CD14-positive monocyte (primary cell): Measurements from ENCODE around the gene SSTR3. TPM values are rescaled to one million over a fixed set of nuclear protein-coding genes. Genes with fewer than 3 reads are reported as not detected.

Experiments used
- DNase-seq, 3 donors: peaks; one replicate each; pipeline ENCODE4 v3.0.0-alpha.2; 2011 to 2022
- H2AFZ ChIP-seq: 2 replicates; pipeline ENCODE4 v1.6.0; 2012; ENCODE audit warnings: mild to moderate bottlenecking, low read depth, low read length, inconsistent platforms; ENCODE audit not compliant: insufficient read depth, poor library complexity, severe bottlenecking
- H3K27ac ChIP-seq, 2 donors: 1 replicate in 1 of 2; 2 replicates in 1 of 2; pipeline ENCODE4 v1.5.1; 2012 to 2013; ENCODE audit warnings: low read length in 2 of 2, control low read depth in 1 of 2, inconsistent platforms in 1 of 2, low read depth in 1 of 2, mild to moderate bottlenecking in 1 of 2
- H3K27me3 ChIP-seq, 2 donors: one replicate each; pipeline versions ENCODE4 v1.6.0 to v1.6.1; 2011 to 2013; ENCODE audit warnings: low read length in 2 of 2; ENCODE audit not compliant: control insufficient read depth in 2 of 2, insufficient read depth in 2 of 2
- H3K36me3 ChIP-seq, 2 donors: replicated peaks in 1 of 2; 1 replicate in 1 of 2; 2 replicates in 1 of 2; pipeline versions ENCODE4 v1.5.1 to v1.6.1; 2012 to 2013; ENCODE audit warnings: low read length in 2 of 2, control low read depth in 1 of 2, inconsistent platforms in 1 of 2, mild to moderate bottlenecking in 1 of 2; ENCODE audit not compliant: insufficient read depth in 2 of 2, control insufficient read depth in 1 of 2
- H3K4me1 ChIP-seq, 2 donors: 1 replicate in 1 of 2; 2 replicates in 1 of 2; pipeline versions ENCODE4 v1.5.1 to v1.6.1; 2012 to 2013; ENCODE audit warnings: low read length in 2 of 2, control low read depth in 1 of 2, inconsistent platforms in 1 of 2, mild to moderate bottlenecking in 1 of 2, moderate library complexity in 1 of 2; ENCODE audit not compliant: insufficient read depth in 2 of 2, control insufficient read depth in 1 of 2
- H3K4me2 ChIP-seq: replicated peaks from 2 replicates; pipeline ENCODE3; 2012; ENCODE audit warnings: low read length, moderate library complexity, mild to moderate bottlenecking; ENCODE audit not compliant: poor library complexity, severe bottlenecking; ENCODE audit errors: extremely low read depth
- H3K4me3 ChIP-seq, 3 experiments: fragments of 200-600 bp in 1 of 3; sonication (generic) in 1 of 3; replicated peaks in 1 of 3; 1 replicate in 2 of 3; 2 replicates in 1 of 3; pipeline ENCODE4 v1.5.1; 2011 to 2013; ENCODE audit warnings: low read length in 3 of 3, mild to moderate bottlenecking in 3 of 3, control low read depth in 2 of 3, low read depth in 2 of 3, inconsistent platforms in 1 of 3, moderate library complexity in 1 of 3
- H3K79me2 ChIP-seq: 2 replicates; pipeline ENCODE4 v1.6.0; 2012; ENCODE audit warnings: mild to moderate bottlenecking, control low read depth, inconsistent platforms, low read length, moderate library complexity; ENCODE audit not compliant: insufficient read depth
- H3K9ac ChIP-seq: 2 replicates; pipeline ENCODE4 v1.6.0; 2017; ENCODE audit warnings: low read length, mild to moderate bottlenecking; ENCODE audit not compliant: insufficient read depth, poor library complexity, severe bottlenecking
- H3K9me3 ChIP-seq, 2 donors: replicated peaks in 1 of 2; 1 replicate in 1 of 2; 2 replicates in 1 of 2; pipeline versions ENCODE4 v1.5.1 to v1.6.1; 2012 to 2013; ENCODE audit warnings: low read length in 2 of 2, control low read depth in 1 of 2; ENCODE audit not compliant: control insufficient read depth in 1 of 2, insufficient read depth in 1 of 2
- H4K20me1 ChIP-seq: 2 replicates; pipeline ENCODE4 v1.6.0; 2012; ENCODE audit warnings: mild to moderate bottlenecking, low read length, control low read depth, moderate library complexity; ENCODE audit not compliant: insufficient read depth
- H3K27ac Mint-ChIP-seq, 7 donors: one replicate each; pipeline ENCODE4 v1.8.0; 2020; ENCODE audit warnings: mild to moderate bottlenecking in 7 of 7, mixed read lengths in 7 of 7, moderate library complexity in 6 of 7, inconsistent platforms in 2 of 7
- H3K27me3 Mint-ChIP-seq, 3 donors: one replicate each; pipeline ENCODE4 v1.8.0; 2021 to 2022; ENCODE audit warnings: low read depth in 3 of 3, mild to moderate bottlenecking in 3 of 3, mixed read lengths in 3 of 3, moderate library complexity in 3 of 3, inconsistent platforms in 1 of 3
- H3K36me3 Mint-ChIP-seq, 2 donors: one replicate each; pipeline ENCODE4 v1.8.0; 2020; ENCODE audit warnings: mixed read lengths in 2 of 2, inconsistent platforms in 1 of 2, mild to moderate bottlenecking in 1 of 2
- H3K4me1 Mint-ChIP-seq: one replicate; pipeline ENCODE4 v1.8.0; 2020; ENCODE audit warnings: mild to moderate bottlenecking, mixed read lengths
- H3K4me3 Mint-ChIP-seq, 2 donors: one replicate each; pipeline ENCODE4 v1.8.0; 2020; ENCODE audit warnings: mild to moderate bottlenecking in 2 of 2, mixed read lengths in 2 of 2, moderate library complexity in 1 of 2
- H3K9me3 Mint-ChIP-seq, 7 donors: one replicate each; pipeline ENCODE4 v1.8.0; 2020 to 2022; ENCODE audit warnings: mixed read lengths in 7 of 7, mild to moderate bottlenecking in 6 of 7, moderate library complexity in 6 of 7, inconsistent platforms in 2 of 7
- WGBS: methylation state at CpG from one replicate; pipeline ENCODE4 v1.1.5; 2013; ENCODE audit warnings: missing lambda C conversion rate; ENCODE audit not compliant: insufficient coverage; 5-methylcytosine and 5-hydroxymethylcytosine counted together
- intact Hi-C, 2 donors: fragments of 100-400 bp; cut with micrococcal nuclease; formaldehyde crosslinking; loops; one replicate each; pipeline versions ENCODE4 v1.15.0 to v1.15.1; 2023
- polyA plus RNA-seq, 3 donors: library from polyadenylated mRNA; depleted of rRNA in 1 of 3; unstranded in 2 of 3; stranded (reverse) in 1 of 3; fragments of 300-500 nt in 2 of 3; fragments of >200 nt in 1 of 3; fragmentation: Illumina TruSeq in 2 of 3; gene quantifications; 1 replicate in 2 of 3; 2 replicates in 1 of 3; pipeline ENCODE4 v1.2.3, GENCODE V29; 2012 to 2021
- TF ChIP-seq, protein P1 (sequence below): fragments of 200-600 bp; IDR thresholded peaks from one replicate; pipeline ENCODE4 v1.8.0; 2022; ENCODE audit warnings: antibody characterized with exemption, mild to moderate bottlenecking

SSTR3 gene
- polyA plus RNA-seq, 3 donors, result 0.04 TPM; not detected in 2

DNA sequence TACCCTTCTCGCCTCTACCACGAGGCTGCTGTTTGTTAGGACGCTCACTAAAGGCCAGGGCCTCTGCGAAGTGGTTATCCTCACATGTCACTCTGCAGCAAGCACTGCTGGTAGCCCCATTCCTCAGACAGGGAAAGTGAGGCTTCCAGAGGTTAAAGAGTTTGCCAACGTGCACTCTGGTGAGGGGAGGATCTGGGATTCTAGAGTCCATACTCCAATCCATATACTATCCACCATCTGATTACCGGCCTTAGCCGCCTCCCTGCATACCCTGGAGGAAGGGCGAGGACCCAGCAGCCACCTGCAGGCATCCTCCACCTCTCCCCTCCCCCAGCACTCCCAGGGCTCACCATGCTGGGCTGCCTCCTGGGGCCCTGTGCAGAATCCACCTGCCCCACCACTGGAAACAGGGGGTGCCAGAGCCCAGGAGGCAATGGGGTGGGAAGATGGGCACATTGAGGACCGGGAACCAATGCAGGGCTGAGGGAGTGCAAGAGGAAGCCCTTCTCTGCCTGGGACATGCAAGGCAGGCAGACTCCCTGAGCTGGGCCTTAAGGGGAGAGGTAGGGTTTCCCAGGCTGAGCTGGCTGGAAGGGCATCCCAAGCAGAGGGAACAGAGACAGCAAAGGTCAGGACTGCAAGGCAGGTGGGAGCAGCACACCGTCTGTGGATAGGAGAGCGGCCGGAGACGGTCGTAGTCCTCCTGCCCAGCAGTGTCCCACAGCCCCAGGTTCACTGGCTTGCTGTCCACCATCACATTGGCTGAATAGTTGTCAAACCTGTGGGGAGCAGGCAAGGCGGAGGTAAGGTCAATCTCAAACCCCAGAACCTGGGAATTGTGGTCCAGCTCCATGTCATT is 20.1 kb upstream of the SSTR3 start:
- DNase-seq, result no peak
- Mint-ChIP-seq H3K4me1 (peaks cover 93% of the 10 kb centered on the region), H3K9me3 (no peaks in the 10 kb centered on the region), H3K36me3 (peaks cover 70 to 94% of the 10 kb centered on the region in 2 donors), H3K27me3 (peaks cover 0 to 3% (median 0%) of the 10 kb centered on the region in 3 donors), H3K27ac (peak overlapping the region in 6 of 7 donors; percentile 91 to 99 (median 96)), H3K4me3 (no peak overlapping the region)
- TF ChIP-seq, protein P1, sequence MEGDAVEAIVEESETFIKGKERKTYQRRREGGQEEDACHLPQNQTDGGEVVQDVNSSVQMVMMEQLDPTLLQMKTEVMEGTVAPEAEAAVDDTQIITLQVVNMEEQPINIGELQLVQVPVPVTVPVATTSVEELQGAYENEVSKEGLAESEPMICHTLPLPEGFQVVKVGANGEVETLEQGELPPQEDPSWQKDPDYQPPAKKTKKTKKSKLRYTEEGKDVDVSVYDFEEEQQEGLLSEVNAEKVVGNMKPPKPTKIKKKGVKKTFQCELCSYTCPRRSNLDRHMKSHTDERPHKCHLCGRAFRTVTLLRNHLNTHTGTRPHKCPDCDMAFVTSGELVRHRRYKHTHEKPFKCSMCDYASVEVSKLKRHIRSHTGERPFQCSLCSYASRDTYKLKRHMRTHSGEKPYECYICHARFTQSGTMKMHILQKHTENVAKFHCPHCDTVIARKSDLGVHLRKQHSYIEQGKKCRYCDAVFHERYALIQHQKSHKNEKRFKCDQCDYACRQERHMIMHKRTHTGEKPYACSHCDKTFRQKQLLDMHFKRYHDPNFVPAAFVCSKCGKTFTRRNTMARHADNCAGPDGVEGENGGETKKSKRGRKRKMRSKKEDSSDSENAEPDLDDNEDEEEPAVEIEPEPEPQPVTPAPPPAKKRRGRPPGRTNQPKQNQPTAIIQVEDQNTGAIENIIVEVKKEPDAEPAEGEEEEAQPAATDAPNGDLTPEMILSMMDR, result no peak
- H3K27me3 ChIP-seq, result no peaks in the 10 kb centered on the region
- intact Hi-C loops, result no loop called here
- peak overlapping the region; percentile 90 to 100 for H3K27ac ChIP-seq
- peaks cover 81% of the 10 kb centered on the region for H4K20me1 ChIP-seq
- WGBS, result 96% methylated on average over 11 of the region's 15 CpGs
- H2AFZ ChIP-seq, result no peak overlapping the region
- peaks cover 62 to 76% of the 10 kb centered on the region in 2 donors for H3K36me3 ChIP-seq
- peak overlapping the region; percentile 27 for H3K9ac ChIP-seq
- H3K9me3 ChIP-seq, result no peaks in the 10 kb centered on the region
- peaks cover 85 to 98% of the 10 kb centered on the region in 2 donors for H3K4me1 ChIP-seq
- peaks cover 92% of the 10 kb centered on the region for H3K79me2 ChIP-seq
- H3K4me3 ChIP-seq, result no peak overlapping the region
- no peak overlapping the region for H3K4me2 ChIP-seq

DNA sequence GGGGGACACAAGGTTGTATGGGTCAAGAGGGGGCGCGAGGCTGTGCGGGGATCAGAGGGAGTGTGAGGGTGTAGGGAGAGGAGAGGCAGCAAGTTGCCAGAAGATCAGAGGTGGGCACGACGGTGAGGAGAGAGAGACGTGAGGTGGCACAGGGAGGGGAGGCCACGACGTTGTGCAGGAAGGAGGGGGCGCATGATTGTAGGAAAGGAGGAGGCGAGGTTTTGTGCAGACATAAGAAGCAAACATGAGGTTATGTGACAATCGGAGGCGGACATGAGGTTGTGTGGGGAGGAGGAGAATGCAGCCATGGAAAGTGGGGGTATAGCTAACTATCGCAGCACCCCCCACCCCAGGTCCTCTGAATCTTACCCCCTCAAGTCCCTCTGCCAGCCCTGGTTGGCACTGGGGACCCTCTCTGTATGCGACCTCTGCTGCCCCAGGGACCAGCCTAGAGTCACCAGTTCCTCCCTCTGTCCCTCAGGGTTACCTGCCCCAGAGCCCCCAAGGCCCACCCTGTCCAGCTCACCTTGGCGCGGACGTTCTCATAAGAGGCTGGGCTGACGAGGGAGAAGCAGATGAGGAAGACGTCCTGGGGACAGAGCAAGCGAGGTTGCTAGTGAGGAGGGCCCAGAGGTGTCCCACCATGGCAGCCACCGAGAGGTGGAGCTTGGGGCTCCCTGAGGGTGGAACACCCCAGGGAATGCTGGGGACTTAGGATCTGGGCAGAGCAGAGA is 19.3 kb upstream of the SSTR3 start:
- TF ChIP-seq, protein P1, result no peak
- H2AFZ ChIP-seq, result no peak overlapping the region
- H3K27me3 Mint-ChIP-seq, result peaks cover 0 to 3% (median 0%) of the 10 kb centered on the region in 3 donors
- no peak for DNase-seq
- H3K4me1 Mint-ChIP-seq, result peaks cover 86% of the 10 kb centered on the region
- no peaks in the 10 kb centered on the region for H3K9me3 Mint-ChIP-seq
- H4K20me1 ChIP-seq, result peaks cover 75% of the 10 kb centered on the region
- peaks cover 78 to 91% of the 10 kb centered on the region in 2 donors for H3K4me1 ChIP-seq
- intact Hi-C loops, result no loop called here
- WGBS, result 70% methylated on average over 15 of the region's 21 CpGs
- peak overlapping the region; percentile 41 for H3K9ac ChIP-seq
- peak overlapping the region; percentile 90 to 100 for H3K27ac ChIP-seq
- peaks cover 58 to 72% of the 10 kb centered on the region in 2 donors for H3K36me3 ChIP-seq
- no peak overlapping the region for H3K4me2 ChIP-seq
- no peaks in the 10 kb centered on the region for H3K27me3 ChIP-seq
- H3K36me3 Mint-ChIP-seq, result peaks cover 67 to 87% of the 10 kb centered on the region in 2 donors
- H3K27ac Mint-ChIP-seq, result peak overlapping the region; percentile 91 to 99 (median 97)
- H3K9me3 ChIP-seq, result no peaks in the 10 kb centered on the region
- H3K79me2 ChIP-seq, result peaks cover 85% of the 10 kb centered on the region
- no peak overlapping the region for H3K4me3 Mint-ChIP-seq
- H3K4me3 ChIP-seq, result no peak overlapping the region
